Tibial nerve (tissue), 4 donors: Measurements from ENCODE around the gene CEBPG. TPM values are rescaled to one million over a fixed set of nuclear protein-coding genes. Genes with fewer than 3 reads are reported as not detected.

Experiments
- DNase-seq, 2 donors: peaks; one replicate each; pipeline ENCODE4 v3.0.0-alpha.2; 2019; ENCODE audit warnings: low spot score in 2 of 2
- H3K27ac ChIP-seq, 4 donors: fragments of 200-600 bp; sonication (generic) in 3 of 4; one replicate each; pipeline ENCODE4 v1.5.1; 2017 to 2019; ENCODE audit warnings: mild to moderate bottlenecking in 1 of 4
- H3K27me3 ChIP-seq, 2 donors: fragments of 200-600 bp; sonication (generic) in 1 of 2; one replicate each; pipeline versions ENCODE4 v1.5.1 to v1.6.0; 2017 to 2019
- H3K36me3 ChIP-seq, 3 donors: fragments of 200-600 bp; sonication (generic); one replicate each; pipeline ENCODE4 v1.5.1; 2018 to 2019
- H3K4me1 ChIP-seq, 4 donors: fragments of 200-600 bp; sonication (generic) in 3 of 4; one replicate each; pipeline ENCODE4 v1.5.1; 2017 to 2019
- H3K4me3 ChIP-seq, 4 donors: fragments of 200-600 bp; sonication (generic) in 3 of 4; one replicate each; pipeline ENCODE4 v1.5.1; 2017 to 2019; ENCODE audit warnings: mild to moderate bottlenecking in 1 of 4, moderate library complexity in 1 of 4
- H3K9me3 ChIP-seq, 4 donors: fragments of 200-600 bp; sonication (generic) in 3 of 4; one replicate each; pipeline ENCODE4 v1.5.1; 2017 to 2019
- CTCF ChIP-seq, 5 experiments: fragments of 200-600 bp in 3 of 5; fragments of 450-650 bp in 2 of 5; sonication (generic) in 3 of 5; IDR thresholded peaks; one replicate each; pipeline ENCODE4 v1.5.1; 2016 to 2019; ENCODE audit warnings: antibody characterized with exemption in 5 of 5, mild to moderate bottlenecking in 3 of 5, moderate library complexity in 2 of 5
- EP300 ChIP-seq, 2 donors: sonication (generic); formaldehyde crosslinking; IDR thresholded peaks; one replicate each; pipeline ENCODE4 v1.6.1; 2017; ENCODE audit warnings: antibody characterized with exemption in 2 of 2, mild to moderate bottlenecking in 1 of 2
- POLR2A ChIP-seq, 2 donors: fragments of 450-650 bp; IDR thresholded peaks; one replicate each; pipeline ENCODE4 v1.6.1; 2017; ENCODE audit warnings: antibody characterized with exemption in 2 of 2, mild to moderate bottlenecking in 2 of 2, moderate library complexity in 2 of 2
- WGBS, 2 donors: methylation state at CpG; one replicate each; pipeline ENCODE4 v1.1.5; 2018; 5-methylcytosine and 5-hydroxymethylcytosine counted together
- total RNA-seq, 4 donors: library from RNA; depleted of rRNA; stranded (reverse); fragments of >200 nt; gene quantifications; one replicate each; pipeline ENCODE4 v1.1.0, GENCODE V29; 2016

Gene CEBPG
- total RNA-seq, 4 donors from 2014 or later = 15.5 to 18.6 (median 16.7) TPM

GRCh38 chr19:33408116-33408515 is 34.6 kb downstream of the CEBPG start:
- DNase-seq = no peak
- 88 to 89% methylated on average over 6 to 13 of the region's 13 CpGs for WGBS, 2 donors
- Histone ChIP-seq H3K27me3 (no peaks in the 10 kb centered on the region), H3K4me3 (no peak overlapping the region), H3K9me3 (no peaks in the 10 kb centered on the region), H3K27ac (no peak overlapping the region), H3K4me1 (peaks cover 0 to 16% (median 0%) of the 10 kb centered on the region in 4 donors), H3K36me3 (peaks cover 0 to 30% (median 0%) of the 10 kb centered on the region in 3 donors)
- no peak for TF ChIP-seq EP300 (IDR thresholded peaks at IDR 0.05)
- no peak for TF ChIP-seq CTCF (IDR thresholded peaks at IDR 0.05)
- TF ChIP-seq POLR2A (IDR thresholded peaks at IDR 0.05) = no peak

- no peak for DNase-seq
- no peak for TF ChIP-seq CTCF (IDR thresholded peaks at IDR 0.05)
- TF ChIP-seq POLR2A (IDR thresholded peaks at IDR 0.05) = no peak
- TF ChIP-seq EP300 (IDR thresholded peaks at IDR 0.05) = no peak
- Histone ChIP-seq H3K4me3 (no peak overlapping the region), H3K36me3 (peaks cover 0 to 30% (median 0%) of the 10 kb centered on the region in 3 donors), H3K27ac (no peak overlapping the region), H3K9me3 (no peaks in the 10 kb centered on the region), H3K27me3 (no peaks in the 10 kb centered on the region), H3K4me1 (peaks cover 0 to 16% (median 0%) of the 10 kb centered on the region in 4 donors)
- 85 to 89% methylated on average over 18 of the region's 18 CpGs for WGBS, 2 donors
Measured at GRCh38 chr19:33408538-33409434, 35.3 kb downstream of the CEBPG start.

- TF ChIP-seq EP300 (IDR thresholded peaks at IDR 0.05) (no peak), POLR2A (IDR thresholded peaks at IDR 0.05) (no peak), CTCF (IDR thresholded peaks at IDR 0.05) (no peak)
- H3K36me3 ChIP-seq = peaks cover 0 to 30% (median 0%) of the 10 kb centered on the region in 3 donors
- 89 to 90% methylated on average over 10 to 18 of the region's 27 CpGs for WGBS, 2 donors
- no peaks in the 10 kb centered on the region for H3K27me3 ChIP-seq
- no peaks in the 10 kb centered on the region for H3K9me3 ChIP-seq
- H3K4me3 ChIP-seq = no peak overlapping the region
- H3K4me1 ChIP-seq = peaks cover 0 to 11% (median 0%) of the 10 kb centered on the region in 4 donors
- no peak overlapping the region for H3K27ac ChIP-seq
- no peak for DNase-seq
Measured at GRCh38 chr19:33409906-33410685, 36.6 kb downstream of the CEBPG start.

GRCh38 chr19:33410915-33411401 is 37.4 kb downstream of the CEBPG start:
- no peak overlapping the region for H3K27ac ChIP-seq
- no peak for DNase-seq
- no peaks in the 10 kb centered on the region for H3K27me3 ChIP-seq
- 78 to 84% methylated on average over 13 to 15 of the region's 21 CpGs for WGBS, 2 donors
- H3K4me3 ChIP-seq = no peak overlapping the region
- H3K4me1 ChIP-seq = peaks cover 0 to 9% (median 0%) of the 10 kb centered on the region in 4 donors
- peaks cover 0 to 30% (median 0%) of the 10 kb centered on the region in 3 donors for H3K36me3 ChIP-seq
- TF ChIP-seq CTCF (IDR thresholded peaks at IDR 0.05) (no peak), POLR2A (IDR thresholded peaks at IDR 0.05) (no peak), EP300 (IDR thresholded peaks at IDR 0.05) (no peak)
- no peaks in the 10 kb centered on the region for H3K9me3 ChIP-seq
